HG02884 (cell line): ENCODE measurements around the gene TNFRSF11A.

Source experiments
- ATAC-seq: cut with Tn5 transposase; IDR thresholded peaks from one replicate; pipeline ENCODE4 v1.9.1; 2021; ENCODE audit warnings: mild to moderate bottlenecking, moderate library complexity; ENCODE audit not compliant: unreplicated experiment

Gene TNFRSF11A

GRCh38 chr18:62341473-62341872, 16.4 kb downstream of the TNFRSF11A start:
- no peak for ATAC-seq

GRCh38 chr18:62342884-62343283, 17.8 kb downstream of the TNFRSF11A start:
- no peak for ATAC-seq

GRCh38 chr18:62343316-62343715, 18.2 kb downstream of the TNFRSF11A start:
- no peak for ATAC-seq

- ATAC-seq = no peak
These were observed 20.8 kb downstream of the TNFRSF11A start for GRCh38 chr18:62345909-62346308.

- no peak for ATAC-seq
These were observed 21.4 kb downstream of the TNFRSF11A start for GRCh38 chr18:62346333-62347088.

GRCh38 chr18:62347089-62347506, 22.0 kb downstream of the TNFRSF11A start:
- ATAC-seq = no peak

GRCh38 chr18:62348474-62348873, 23.4 kb downstream of the TNFRSF11A start:
- ATAC-seq = no peak

GRCh38 chr18:62353170-62353569, 28.1 kb downstream of the TNFRSF11A start:
- ATAC-seq = no peak

- no peak for ATAC-seq
These were observed 29.0 kb downstream of the TNFRSF11A start for GRCh38 chr18:62354151-62354550.

- ATAC-seq = peak; percentile 59
These were observed 32.1 kb downstream of the TNFRSF11A start for GRCh38 chr18:62357079-62357719.

- ATAC-seq = no peak
These were observed 35.7 kb downstream of the TNFRSF11A start for GRCh38 chr18:62360805-62361204.

- no peak for ATAC-seq
These were observed 36.2 kb downstream of the TNFRSF11A start for GRCh38 chr18:62361288-62361687.

GRCh38 chr18:62364558-62364957, 39.4 kb downstream of the TNFRSF11A start:
- no peak for ATAC-seq

- peak; percentile 40 for ATAC-seq
These were observed 40.3 kb downstream of the TNFRSF11A start for GRCh38 chr18:62365420-62365819.

- no peak for ATAC-seq
These were observed 41.9 kb downstream of the TNFRSF11A start for GRCh38 chr18:62366992-62367391.

GRCh38 chr18:62368100-62368499, 43.0 kb downstream of the TNFRSF11A start:
- ATAC-seq = peak; percentile 80

- ATAC-seq = no peak
These were observed 44.1 kb downstream of the TNFRSF11A start for GRCh38 chr18:62369129-62369644.

GRCh38 chr18:62370366-62370765, 45.3 kb downstream of the TNFRSF11A start:
- no peak for ATAC-seq

- no peak for ATAC-seq
These were observed 46.3 kb downstream of the TNFRSF11A start for GRCh38 chr18:62371436-62371835.

- ATAC-seq = peak; percentile 38
These were observed 47.0 kb downstream of the TNFRSF11A start for GRCh38 chr18:62372156-62372555.

- no peak for ATAC-seq
These were observed 47.8 kb downstream of the TNFRSF11A start for GRCh38 chr18:62372882-62373281.

GRCh38 chr18:62374410-62374965, 49.4 kb downstream of the TNFRSF11A start:
- no peak for ATAC-seq
